ENCODE results near the gene CDC26.
A peak's percentile ranks its signal among the peaks of the same experiment; 100 is the strongest.

Gene CDC26

DNA sequence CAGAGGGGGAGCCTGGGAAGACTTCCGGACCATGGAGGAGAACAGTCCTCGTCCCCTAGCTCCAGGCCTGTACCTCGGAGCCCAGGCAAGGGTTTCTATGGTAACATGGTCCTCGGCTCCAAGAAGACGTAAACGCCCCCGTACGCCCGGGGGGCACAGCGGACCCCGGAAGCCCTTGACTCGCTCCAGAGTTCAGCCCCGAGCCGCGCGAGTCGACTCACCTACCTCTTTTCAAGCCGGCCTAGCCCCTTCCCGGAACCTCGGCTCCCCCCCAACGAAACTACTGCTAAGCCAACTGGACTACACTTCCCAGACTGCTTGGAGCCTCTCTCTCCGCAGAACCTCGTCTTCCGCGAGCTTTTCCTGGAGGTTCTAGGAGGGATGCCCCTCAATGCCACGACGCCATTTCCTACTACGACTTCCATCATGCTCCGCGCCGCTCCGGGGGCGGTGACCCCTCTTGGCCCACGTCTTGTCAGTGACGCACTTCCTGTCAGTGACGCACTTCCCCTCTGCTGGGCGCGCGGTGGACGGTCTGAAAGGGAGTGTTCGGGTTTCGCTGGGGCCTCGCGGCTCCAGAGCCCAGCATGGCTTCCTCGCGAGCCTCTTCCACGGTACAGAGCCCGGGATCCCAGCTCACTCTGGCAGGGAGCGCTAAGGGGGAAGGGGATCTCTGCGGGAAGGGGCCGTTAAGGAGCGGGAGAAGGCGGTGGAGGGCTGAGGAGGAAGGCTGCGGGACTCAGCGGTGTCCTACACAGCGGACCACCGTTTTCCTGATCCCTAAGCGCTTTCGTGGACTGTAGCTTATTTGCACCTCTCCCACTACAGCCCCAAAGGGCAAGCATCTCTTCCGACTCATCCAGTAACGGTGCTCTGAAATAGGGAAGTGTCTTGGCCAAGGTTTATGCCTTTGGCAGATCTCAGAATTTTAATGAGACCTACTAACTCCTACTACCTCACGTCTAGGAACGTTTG, at the start of gene CDC26, which contains the start of gene PRPF4:
Gene CDC26, minus strand, starts transcription at position 416 of the 975 bp plus-strand sequence. CDS start 3,065 bp downstream, outside the sequence.
Gene PRPF4, plus strand, starts transcription at position 502 of the 975 bp plus-strand sequence. Its CDS starts 86 bp downstream, at position 588.
- DNase-seq (ENCODE audit: low spot score), result peak; percentile 93
- TF ChIP-seq, protein P1, sequence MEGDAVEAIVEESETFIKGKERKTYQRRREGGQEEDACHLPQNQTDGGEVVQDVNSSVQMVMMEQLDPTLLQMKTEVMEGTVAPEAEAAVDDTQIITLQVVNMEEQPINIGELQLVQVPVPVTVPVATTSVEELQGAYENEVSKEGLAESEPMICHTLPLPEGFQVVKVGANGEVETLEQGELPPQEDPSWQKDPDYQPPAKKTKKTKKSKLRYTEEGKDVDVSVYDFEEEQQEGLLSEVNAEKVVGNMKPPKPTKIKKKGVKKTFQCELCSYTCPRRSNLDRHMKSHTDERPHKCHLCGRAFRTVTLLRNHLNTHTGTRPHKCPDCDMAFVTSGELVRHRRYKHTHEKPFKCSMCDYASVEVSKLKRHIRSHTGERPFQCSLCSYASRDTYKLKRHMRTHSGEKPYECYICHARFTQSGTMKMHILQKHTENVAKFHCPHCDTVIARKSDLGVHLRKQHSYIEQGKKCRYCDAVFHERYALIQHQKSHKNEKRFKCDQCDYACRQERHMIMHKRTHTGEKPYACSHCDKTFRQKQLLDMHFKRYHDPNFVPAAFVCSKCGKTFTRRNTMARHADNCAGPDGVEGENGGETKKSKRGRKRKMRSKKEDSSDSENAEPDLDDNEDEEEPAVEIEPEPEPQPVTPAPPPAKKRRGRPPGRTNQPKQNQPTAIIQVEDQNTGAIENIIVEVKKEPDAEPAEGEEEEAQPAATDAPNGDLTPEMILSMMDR (IDR thresholded peaks at IDR 0.05; ENCODE audit: extremely low read depth, missing control alignments), result no peak

DNA sequence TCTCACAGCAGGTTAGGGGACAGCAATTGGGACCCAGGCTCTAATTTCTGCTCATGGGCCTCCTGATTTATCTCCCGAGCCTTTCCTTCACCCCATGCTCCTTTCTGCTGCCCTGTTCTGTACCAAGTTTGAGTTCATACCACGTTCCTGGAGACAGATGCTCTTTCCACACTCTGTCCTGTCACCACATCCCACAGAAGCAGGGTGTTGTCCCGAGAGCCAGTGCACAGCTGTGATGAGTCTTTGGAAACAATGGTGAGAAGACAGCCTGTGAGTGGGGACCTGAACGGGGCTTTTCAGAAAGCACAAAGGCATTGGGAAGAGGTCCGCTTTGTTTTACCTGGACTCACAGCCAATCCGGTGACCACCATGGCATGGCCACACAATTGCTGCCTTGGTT, 47.3 kb upstream of the CDC26 start:
- DNase-seq (ENCODE audit: low spot score), result no peak
- TF ChIP-seq, protein P1 (IDR thresholded peaks at IDR 0.05; ENCODE audit: extremely low read depth, missing control alignments), result no peak

DNA sequence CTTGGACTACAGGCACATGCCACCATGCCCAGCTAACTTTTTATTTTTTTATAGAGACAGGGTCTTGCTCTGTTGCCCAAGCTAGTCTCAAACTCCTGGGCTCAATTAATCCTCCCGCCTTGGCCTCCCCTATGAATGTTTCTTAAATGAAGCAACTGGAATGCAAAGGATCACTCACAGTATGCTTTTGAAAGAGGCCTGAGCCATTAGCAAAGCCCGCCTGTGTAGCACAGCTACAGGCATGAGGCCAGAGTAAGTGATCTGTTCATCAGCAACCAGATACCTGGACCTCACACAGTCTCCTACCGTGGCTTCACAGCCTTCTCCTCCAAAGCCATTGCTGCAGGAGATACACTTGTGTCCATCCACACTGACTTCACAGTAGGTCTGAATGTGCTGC, 44.7 kb upstream of the CDC26 start:
- DNase-seq (ENCODE audit: low spot score), result no peak
- TF ChIP-seq, protein P1 (IDR thresholded peaks at IDR 0.05; ENCODE audit: extremely low read depth, missing control alignments), result no peak

- TF ChIP-seq, protein P1 (IDR thresholded peaks at IDR 0.05; ENCODE audit: extremely low read depth, missing control alignments), result no peak
- no peak for DNase-seq (ENCODE audit: low spot score)
Measured at GRCh38 chr9:113319054-113319453, 43.7 kb upstream of the CDC26 start.

GRCh38 chr9:113317777-113318176, 42.4 kb upstream of the CDC26 start:
- no peak for DNase-seq (ENCODE audit: low spot score)
- TF ChIP-seq, protein P1 (IDR thresholded peaks at IDR 0.05; ENCODE audit: extremely low read depth, missing control alignments), result no peak

DNA sequence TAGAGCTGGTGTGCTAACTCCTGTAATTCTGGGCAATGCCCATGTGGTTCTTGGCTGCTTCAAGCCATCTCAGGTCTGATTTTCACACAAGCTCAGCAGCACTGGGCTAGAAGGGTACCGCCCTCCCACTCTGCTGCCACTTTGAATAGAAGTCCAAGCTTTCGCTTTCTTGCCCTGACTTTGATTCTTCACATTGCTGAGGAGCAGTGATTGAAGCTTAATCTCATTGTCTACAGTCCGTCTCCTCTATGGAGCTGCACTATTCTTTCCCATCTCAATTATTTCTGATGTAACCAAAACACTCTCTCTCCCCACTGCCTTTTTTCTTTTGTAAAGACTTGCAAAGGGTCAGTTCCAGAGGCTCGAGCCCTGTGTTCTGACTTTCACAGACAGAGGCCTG, 40.7 kb upstream of the CDC26 start:
- TF ChIP-seq, protein P1 (IDR thresholded peaks at IDR 0.05; ENCODE audit: extremely low read depth, missing control alignments), result no peak
- no peak for DNase-seq (ENCODE audit: low spot score)

GRCh38 chr9:113315231-113315630, 39.9 kb upstream of the CDC26 start:
- DNase-seq (ENCODE audit: low spot score), result no peak
- TF ChIP-seq, protein P1 (IDR thresholded peaks at IDR 0.05; ENCODE audit: extremely low read depth, missing control alignments), result no peak
